HCT116 (cell line): ENCODE results near the gene DNTT. TPM values are rescaled to one million over a fixed set of nuclear protein-coding genes. Genes with fewer than 3 reads are reported as not detected.

Source experiments
- ATAC-seq: fragments of 200-7000 bp; cut with Tn5 transposase; 2 replicates; pipeline ENCODE4 v1.9.1; 2020; ENCODE audit warnings: mild to moderate bottlenecking, moderate library complexity
- BruUV-seq: library from RNA; stranded (reverse); fragments of 400-500 nt; replicated peaks from 2 replicates; lab custom pipeline; 2021; lab: Mats Ljungman, UMichigan
- CTCF ChIA-PET: fragments of 300-600 bp; sonication (Branson Sonifier 250); formaldehyde crosslinking; loops from one replicate; lab custom pipeline; 2021; ENCODE audit warnings: antibody characterized with exemption; lab: Charles Lee
- POLR2A ChIA-PET: fragments of 300-600, 350-600 bp; sonication (Branson Sonifier 250); formaldehyde crosslinking; loops from one replicate; lab custom pipeline; 2021; ENCODE audit warnings: antibody characterized with exemption; lab: Charles Lee
- RAD21 ChIA-PET, 2 experiments: fragments of 300-600 bp; sonication (Branson Sonifier 250); formaldehyde crosslinking; loops; one replicate each; lab custom pipeline; 2023; ENCODE audit warnings: low total read pairs in 2 of 2; ENCODE audit not compliant: uncharacterized antibody in 2 of 2, unreplicated experiment in 2 of 2, low non-redundant PET in 1 of 2; lab: Charles Lee
- DNase-seq: peaks from one replicate; pipeline ENCODE4 v3.0.0-alpha.2; 2010; ENCODE audit warnings: low read depth, low spot score
- H2AFZ ChIP-seq: fragments of 200-600 bp; shearing (Covaris generic), sonication (generic); 2 replicates; pipeline ENCODE4 v1.6.1; 2017; ENCODE audit warnings: low read depth, mixed run types, mixed read lengths, antibody characterized with exemption, low read length; ENCODE audit not compliant: poor library complexity, severe bottlenecking
- H3K27ac ChIP-seq: 2 replicates; pipeline ENCODE4 v1.5.1; 2012; ENCODE audit warnings: low read depth, low read length
- H3K27me3 ChIP-seq: fragments of 200-600 bp; sonication (generic); 2 replicates; pipeline ENCODE4 v1.6.1; 2016; ENCODE audit warnings: mixed run types, low read length, mixed read lengths; ENCODE audit not compliant: insufficient read depth
- H3K36me3 ChIP-seq, 2 experiments: fragments of 200-500 bp in 1 of 2; fragments of 200-600 bp in 1 of 2; sonication (Bioruptor generic) in 1 of 2; sonication (generic) in 1 of 2; 2 replicates each; pipeline versions ENCODE4 v1.5.1 to v1.6.1; 2014 to 2016; ENCODE audit warnings: low read length in 2 of 2, inconsistent platforms in 1 of 2, mixed read lengths in 1 of 2, mixed run types in 1 of 2; ENCODE audit not compliant: insufficient read depth in 2 of 2, control insufficient read depth in 1 of 2
- H3K4me1 ChIP-seq, 2 experiments: fragments of 200-600 bp in 1 of 2; sonication (generic) in 1 of 2; 2 replicates each; pipeline versions ENCODE4 v1.5.1 to v1.6.1; 2012 to 2017; ENCODE audit warnings: low read length in 2 of 2, inconsistent platforms in 1 of 2, mild to moderate bottlenecking in 1 of 2, mixed read lengths in 1 of 2, mixed run types in 1 of 2, moderate library complexity in 1 of 2; ENCODE audit not compliant: insufficient read depth in 2 of 2, control insufficient read depth in 1 of 2
- H3K4me2 ChIP-seq: fragments of 200-600 bp; sonication (generic); 2 replicates; pipeline ENCODE4 v1.6.1; 2017; ENCODE audit warnings: mixed run types, low read length, mixed read lengths
- H3K4me3 ChIP-seq, 2 experiments: fragments of 200-600 bp in 1 of 2; sonication (generic) in 1 of 2; replicated peaks in 1 of 2; 2 replicates each; pipeline ENCODE4 v1.5.1; 2011 to 2016; ENCODE audit warnings: low read length in 2 of 2, control low read depth in 1 of 2, low read depth in 1 of 2, mild to moderate bottlenecking in 1 of 2, mixed read lengths in 1 of 2, mixed run types in 1 of 2
- H3K79me2 ChIP-seq: fragments of 200-600 bp; sonication (generic); 2 replicates; pipeline ENCODE4 v1.6.1; 2017; ENCODE audit warnings: mild to moderate bottlenecking, mixed run types, low read length, moderate library complexity, mixed read lengths; ENCODE audit not compliant: insufficient read depth
- H3K9ac ChIP-seq: fragments of 200-600 bp; sonication (generic); 2 replicates; pipeline ENCODE4 v1.6.1; 2016; ENCODE audit warnings: low read length, mixed read lengths
- H3K9me2 ChIP-seq: fragments of 200-600 bp; sonication (generic), shearing (Covaris generic); 2 replicates; pipeline ENCODE4 v1.6.1; 2017; ENCODE audit warnings: mixed run types, mild to moderate bottlenecking, moderate library complexity; ENCODE audit not compliant: insufficient read depth
- H3K9me3 ChIP-seq, 2 experiments: fragments of 200-500 bp in 1 of 2; fragments of 200-600 bp in 1 of 2; sonication (Bioruptor generic) in 1 of 2; sonication (generic) in 1 of 2; 2 replicates each; pipeline ENCODE4 v1.6.1; 2014 to 2017; ENCODE audit warnings: low read length in 2 of 2, mixed read lengths in 2 of 2, inconsistent platforms in 1 of 2, low read depth in 1 of 2, mild to moderate bottlenecking in 1 of 2, mixed run types in 1 of 2, moderate library complexity in 1 of 2; ENCODE audit not compliant: control insufficient read depth in 1 of 2, insufficient read depth in 1 of 2
- H4K20me1 ChIP-seq: fragments of 200-600 bp; sonication (generic), shearing (Covaris generic); 2 replicates; pipeline ENCODE4 v1.6.1; 2017; ENCODE audit warnings: mixed run types, mild to moderate bottlenecking, moderate library complexity; ENCODE audit not compliant: insufficient read depth
- CEBPB ChIP-seq: IDR thresholded peaks from 2 replicates; pipeline ENCODE4 v1.6.1; 2012; ENCODE audit warnings: low read depth
- EGR1 ChIP-seq: IDR thresholded peaks from 2 replicates; pipeline ENCODE4 v1.6.1; 2012; ENCODE audit warnings: low read depth
- EZH2 ChIP-seq: fragments of 200-600 bp; sonication (generic); IDR thresholded peaks from 2 replicates; pipeline ENCODE4 v1.6.1; 2017; ENCODE audit warnings: antibody characterized with exemption, mixed run types
- EZH2phosphoT487 ChIP-seq: fragments of 200-600 bp; IDR thresholded peaks from 2 replicates; pipeline ENCODE4 v1.6.1; 2018; ENCODE audit warnings: antibody characterized with exemption, borderline replicate concordance
- JUND ChIP-seq: IDR thresholded peaks from 2 replicates; pipeline ENCODE4 v1.6.1; 2012
- MAX ChIP-seq: IDR thresholded peaks from 2 replicates; pipeline ENCODE4 v1.6.1; 2012
- SIN3A ChIP-seq: IDR thresholded peaks from 2 replicates; pipeline ENCODE4 v1.6.1; 2012; ENCODE audit warnings: low read depth
- SRF ChIP-seq: IDR thresholded peaks from 2 replicates; pipeline ENCODE4 v1.6.1; 2012; ENCODE audit warnings: low read depth
- intact Hi-C: fragments of 100-400 bp; cut with micrococcal nuclease; formaldehyde crosslinking; loops from 2 replicates; pipeline ENCODE4 v1.10.0; 2022
- total RNA-seq: library from RNA; stranded (reverse); gene quantifications from one replicate; pipeline ENCODE4 v1.2.1, GENCODE V29; 2021; ENCODE audit not compliant: unreplicated experiment
- TF ChIP-seq, protein P1 (sequence below), 3 experiments: fragments of 200-600 bp in 1 of 3; sonication (generic) in 1 of 3; IDR thresholded peaks in 2 of 3; conservative IDR thresholded peaks in 1 of 3; 2 replicates each; pipeline ENCODE4 v1.5.1; 2012 to 2017; ENCODE audit warnings: low read depth in 2 of 3, low read length in 2 of 3, antibody characterized with exemption in 1 of 3, borderline replicate concordance in 1 of 3, control low read depth in 1 of 3, mild to moderate bottlenecking in 1 of 3, mixed read lengths in 1 of 3, mixed run types in 1 of 3, moderate library complexity in 1 of 3; ENCODE audit not compliant: insufficient read depth in 1 of 3

DNTT gene
- total RNA-seq, 1 experiment from 2014 or later: not detected

DNA sequence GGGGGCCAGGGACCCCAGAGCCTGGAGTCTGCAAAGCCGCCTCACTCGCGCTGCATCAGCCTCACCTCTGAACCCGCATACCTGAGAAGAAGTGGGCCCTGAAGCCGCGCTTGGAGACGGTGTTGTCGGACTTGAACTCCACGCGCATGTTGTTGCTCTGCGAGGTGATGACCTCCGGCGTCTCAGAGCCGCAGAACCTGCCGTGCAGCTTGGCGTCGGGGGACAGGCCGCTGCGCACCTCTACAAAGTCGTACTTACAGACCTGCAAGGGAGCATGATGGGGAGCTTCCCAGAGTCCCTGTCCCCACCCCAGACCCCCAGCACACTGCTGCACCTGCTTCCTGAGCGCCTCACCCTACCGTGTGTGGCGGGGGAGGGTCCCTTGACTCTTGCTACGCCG is 80.3 kb downstream of the DNTT start:
- H2AFZ ChIP-seq: no peak overlapping the region

DNA sequence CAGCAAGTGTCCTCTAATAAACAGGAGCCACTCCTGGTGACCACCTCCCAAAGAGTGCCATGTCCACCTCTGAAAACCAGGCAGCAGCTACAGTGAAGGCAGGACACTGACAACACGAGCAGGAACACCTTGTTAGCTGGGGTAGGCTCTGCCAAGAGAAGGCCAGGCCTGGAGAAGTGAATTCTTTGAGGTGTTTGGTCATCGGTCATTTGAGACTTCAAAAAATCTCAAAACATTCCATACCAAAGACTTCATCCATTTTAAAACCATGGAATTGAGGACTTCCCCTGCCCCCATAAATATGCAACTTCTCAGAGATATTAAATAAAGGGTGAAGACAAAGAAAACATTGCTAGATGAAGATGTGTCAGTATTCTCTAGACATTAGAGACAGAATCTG is 82.9 kb downstream of the DNTT start:
- POLR2A ChIA-PET: no interaction called here

More for the DNA sequence above, 80.3 kb downstream of the DNTT start:
- ChIA-PET POLR2A (no interaction called here), CTCF (no interaction called here), RAD21 (no interaction called here)
- DNase-seq (no peak), ATAC-seq (no peak)
- Histone ChIP-seq H3K79me2 (no peaks in the 10 kb centered on the region), H3K4me1 (peaks cover 0 to 6% of the 10 kb centered on the region in 2 experiments; a peak in 2 of 4 replicates), H4K20me1 (no peaks in the 10 kb centered on the region), H3K9ac (no peak overlapping the region), H3K9me3 (no peaks in the 10 kb centered on the region), H3K4me3 (no peak overlapping the region), H3K27ac (no peak overlapping the region), H3K4me2 (no peak overlapping the region), H3K9me2 (no peaks in the 10 kb centered on the region), H3K27me3 (peaks cover 3% of the 10 kb centered on the region; the same call in 1 of the 2 replicates), H3K36me3 (no peaks in the 10 kb centered on the region)
- TF ChIP-seq CEBPB (no peak), EZH2 (no peak), SRF (no peak), MAX (no peak), EZH2phosphoT487 (no peak), SIN3A (no peak)
- TF ChIP-seq, protein P1, sequence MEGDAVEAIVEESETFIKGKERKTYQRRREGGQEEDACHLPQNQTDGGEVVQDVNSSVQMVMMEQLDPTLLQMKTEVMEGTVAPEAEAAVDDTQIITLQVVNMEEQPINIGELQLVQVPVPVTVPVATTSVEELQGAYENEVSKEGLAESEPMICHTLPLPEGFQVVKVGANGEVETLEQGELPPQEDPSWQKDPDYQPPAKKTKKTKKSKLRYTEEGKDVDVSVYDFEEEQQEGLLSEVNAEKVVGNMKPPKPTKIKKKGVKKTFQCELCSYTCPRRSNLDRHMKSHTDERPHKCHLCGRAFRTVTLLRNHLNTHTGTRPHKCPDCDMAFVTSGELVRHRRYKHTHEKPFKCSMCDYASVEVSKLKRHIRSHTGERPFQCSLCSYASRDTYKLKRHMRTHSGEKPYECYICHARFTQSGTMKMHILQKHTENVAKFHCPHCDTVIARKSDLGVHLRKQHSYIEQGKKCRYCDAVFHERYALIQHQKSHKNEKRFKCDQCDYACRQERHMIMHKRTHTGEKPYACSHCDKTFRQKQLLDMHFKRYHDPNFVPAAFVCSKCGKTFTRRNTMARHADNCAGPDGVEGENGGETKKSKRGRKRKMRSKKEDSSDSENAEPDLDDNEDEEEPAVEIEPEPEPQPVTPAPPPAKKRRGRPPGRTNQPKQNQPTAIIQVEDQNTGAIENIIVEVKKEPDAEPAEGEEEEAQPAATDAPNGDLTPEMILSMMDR (IDR thresholded peaks at IDR 0.05 in 2 of 3, conservative IDR thresholded peaks at IDR 0.05 in 1 of 3; ENCODE audit: borderline replicate concordance in 1 of 3, insufficient read depth in 1 of 3, low read depth in 2 of 3, low read length in 2 of 3): no peak
- intact Hi-C loops: loop anchor here (5.0 kb wide), 1 partner anchor 643 kb away; no protein-coding TSS in a partner anchor
- no TSS peak for BruUV-seq

More for the DNA sequence above, 82.9 kb downstream of the DNTT start:
- Histone ChIP-seq H3K79me2 (no peaks in the 10 kb centered on the region), H3K4me2 (no peak overlapping the region), H3K9me2 (no peaks in the 10 kb centered on the region), H2AFZ (no peak overlapping the region), H4K20me1 (no peaks in the 10 kb centered on the region), H3K9ac (no peak overlapping the region), H3K27me3 (peaks cover 6% of the 10 kb centered on the region; the same call in 1 of the 2 replicates), H3K4me1 (no peaks in the 10 kb centered on the region), H3K4me3 (no peak overlapping the region), H3K27ac (no peak overlapping the region), H3K36me3 (no peaks in the 10 kb centered on the region), H3K9me3 (no peaks in the 10 kb centered on the region)
- BruUV-seq: no TSS peak
- TF ChIP-seq SIN3A (no peak), JUND (no peak), EGR1 (no peak)
- ChIA-PET CTCF (no interaction called here), RAD21 (no interaction called here)
- DNase-seq (no peak), ATAC-seq (no peak)
- intact Hi-C loops: no loop called here
